22Rv1 (cell line): ENCODE data around the gene ASAP2.

ENCODE experiments used
- H3K27ac ChIP-seq: fragments of 450-650 bp; 2 replicates; pipeline ENCODE4 v1.5.1; 2017
- ZFX ChIP-seq: fragments of 450-650 bp; IDR thresholded peaks from 2 replicates; pipeline ENCODE4 v1.6.1; 2017; ENCODE audit warnings: antibody characterized with exemption, borderline replicate concordance
- TF ChIP-seq, protein P1 (sequence below): fragments of 450-650 bp; IDR thresholded peaks from 2 replicates; pipeline ENCODE4 v1.5.1; 2017; ENCODE audit warnings: mild to moderate bottlenecking

The ASAP2 gene

DNA sequence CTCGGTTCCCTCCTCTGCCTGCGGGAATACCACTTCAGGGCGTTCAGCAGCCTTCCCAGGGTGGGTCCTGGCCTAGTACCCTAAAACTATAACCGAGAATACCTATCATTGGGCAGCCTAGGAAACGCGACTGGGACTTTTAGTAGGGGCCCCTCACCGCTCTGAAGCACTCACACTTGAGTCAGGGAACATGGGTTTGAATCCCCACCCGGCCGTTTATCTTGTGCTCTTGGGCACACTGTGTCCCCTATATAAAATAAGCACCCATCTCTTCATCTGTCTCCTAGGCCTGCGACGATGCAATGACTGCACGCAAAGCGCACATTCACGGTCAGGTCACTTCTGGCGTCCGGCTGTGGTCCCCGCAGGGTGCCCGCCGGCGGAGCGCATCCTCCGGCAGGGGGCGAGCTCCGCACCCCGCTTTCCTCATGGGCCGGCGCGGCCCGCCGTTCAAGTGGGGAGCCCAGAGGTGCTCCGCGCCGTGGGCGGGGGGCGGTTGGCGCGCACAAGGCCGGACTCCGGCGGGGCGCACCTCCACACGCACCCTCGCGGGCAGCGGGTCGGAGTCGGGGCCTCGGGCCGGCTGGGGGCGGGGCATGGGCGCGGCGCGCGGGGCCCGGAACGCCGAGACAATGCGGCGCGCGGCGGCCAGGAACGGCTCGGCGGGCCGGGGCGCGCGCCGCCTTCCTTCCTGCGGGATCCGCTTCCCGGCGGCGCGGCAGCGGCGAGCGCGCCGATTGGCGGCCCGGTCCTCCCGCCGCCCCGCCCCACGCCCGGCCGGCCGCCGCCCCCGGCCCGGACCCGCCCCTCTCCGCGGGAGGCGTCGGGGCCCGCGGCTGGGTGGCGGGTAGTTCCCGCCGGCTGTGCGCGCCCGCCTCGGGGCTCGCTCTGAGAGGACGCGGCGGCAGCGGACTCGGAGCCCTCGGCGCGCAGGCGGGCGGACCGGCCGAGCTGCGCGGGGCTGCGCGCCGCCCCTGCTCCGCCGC is at the start of gene ASAP2:
TSS of gene ASAP2 (plus strand) at position 850 of the 986 bp plus-strand sequence. CDS start 293 bp downstream, outside the sequence.
- H3K27ac ChIP-seq, result peak within 1 kb of the TSS; percentile 73
- TF ChIP-seq, protein P1, sequence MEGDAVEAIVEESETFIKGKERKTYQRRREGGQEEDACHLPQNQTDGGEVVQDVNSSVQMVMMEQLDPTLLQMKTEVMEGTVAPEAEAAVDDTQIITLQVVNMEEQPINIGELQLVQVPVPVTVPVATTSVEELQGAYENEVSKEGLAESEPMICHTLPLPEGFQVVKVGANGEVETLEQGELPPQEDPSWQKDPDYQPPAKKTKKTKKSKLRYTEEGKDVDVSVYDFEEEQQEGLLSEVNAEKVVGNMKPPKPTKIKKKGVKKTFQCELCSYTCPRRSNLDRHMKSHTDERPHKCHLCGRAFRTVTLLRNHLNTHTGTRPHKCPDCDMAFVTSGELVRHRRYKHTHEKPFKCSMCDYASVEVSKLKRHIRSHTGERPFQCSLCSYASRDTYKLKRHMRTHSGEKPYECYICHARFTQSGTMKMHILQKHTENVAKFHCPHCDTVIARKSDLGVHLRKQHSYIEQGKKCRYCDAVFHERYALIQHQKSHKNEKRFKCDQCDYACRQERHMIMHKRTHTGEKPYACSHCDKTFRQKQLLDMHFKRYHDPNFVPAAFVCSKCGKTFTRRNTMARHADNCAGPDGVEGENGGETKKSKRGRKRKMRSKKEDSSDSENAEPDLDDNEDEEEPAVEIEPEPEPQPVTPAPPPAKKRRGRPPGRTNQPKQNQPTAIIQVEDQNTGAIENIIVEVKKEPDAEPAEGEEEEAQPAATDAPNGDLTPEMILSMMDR, result peak; percentile 43
- no peak for TF ChIP-seq ZFX

DNA sequence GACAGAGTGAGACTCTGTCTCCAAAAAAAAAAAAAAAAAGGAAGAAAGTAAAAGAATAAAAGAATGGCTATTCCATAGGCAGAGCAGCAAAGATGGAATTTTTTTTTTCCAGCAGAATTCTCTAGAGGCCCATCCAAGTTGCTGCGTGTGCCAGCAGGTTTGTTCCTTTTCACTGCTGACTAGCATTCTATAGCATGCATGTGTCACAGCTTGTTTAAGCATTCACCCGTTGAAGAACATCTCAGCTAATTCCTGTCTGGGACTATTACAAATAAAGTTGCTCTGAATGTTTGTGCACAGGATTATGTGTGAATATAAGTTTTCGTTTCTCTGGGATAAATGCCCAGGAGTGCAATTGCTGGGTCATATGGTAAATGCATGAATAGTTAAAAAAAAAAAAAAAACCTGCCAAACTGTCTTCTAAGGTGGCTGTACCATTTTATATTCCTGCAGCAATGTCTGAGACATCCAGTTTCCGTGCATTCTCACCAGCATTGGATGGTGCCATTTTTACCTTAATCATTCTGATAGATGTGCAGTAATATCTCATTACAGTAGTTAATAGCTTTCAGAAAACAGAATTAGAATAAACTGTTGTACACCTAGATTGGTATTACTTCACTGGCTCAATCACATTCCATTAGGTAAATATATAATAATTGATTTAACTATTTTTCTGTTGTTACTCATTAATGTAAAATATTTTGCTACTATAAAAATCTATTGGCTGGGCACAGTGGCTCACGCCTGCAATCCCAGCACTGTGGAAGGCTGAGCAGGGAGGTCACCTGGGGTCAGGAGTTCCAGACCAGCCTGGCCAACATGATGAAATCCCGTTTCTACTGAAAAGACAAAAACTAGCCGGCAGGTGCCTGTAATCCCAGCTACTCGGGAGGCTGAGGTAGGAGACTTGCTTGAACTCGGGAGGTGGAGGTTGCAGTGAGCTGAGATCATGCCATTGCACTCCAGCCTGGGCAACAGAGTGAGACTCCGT is 47.5 kb upstream of the ASAP2 start:
- no peak overlapping the region for H3K27ac ChIP-seq
- TF ChIP-seq, protein P1, result no peak
- TF ChIP-seq ZFX, result no peak

DNA sequence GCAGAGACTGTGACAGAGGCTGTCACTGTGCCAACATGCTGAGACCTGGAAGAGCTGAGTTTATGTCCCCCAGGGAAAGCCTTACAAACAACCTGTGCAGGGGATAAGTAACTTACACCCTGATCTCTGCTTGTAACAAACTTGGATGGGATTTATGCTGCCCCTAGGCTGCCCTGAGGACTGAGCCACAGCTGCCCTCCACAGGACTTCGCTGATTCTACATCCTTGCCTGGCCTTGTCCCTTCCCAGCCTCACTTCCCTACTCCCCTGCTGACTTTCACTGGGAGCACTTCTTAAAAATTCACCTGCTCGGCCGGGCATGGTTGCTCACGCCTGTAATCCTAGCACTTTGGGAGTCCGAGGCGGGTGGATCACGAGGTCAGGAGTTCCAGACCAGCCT is 45.9 kb upstream of the ASAP2 start:
- no peak for TF ChIP-seq ZFX
- TF ChIP-seq, protein P1, result no peak
- H3K27ac ChIP-seq, result no peak overlapping the region

DNA sequence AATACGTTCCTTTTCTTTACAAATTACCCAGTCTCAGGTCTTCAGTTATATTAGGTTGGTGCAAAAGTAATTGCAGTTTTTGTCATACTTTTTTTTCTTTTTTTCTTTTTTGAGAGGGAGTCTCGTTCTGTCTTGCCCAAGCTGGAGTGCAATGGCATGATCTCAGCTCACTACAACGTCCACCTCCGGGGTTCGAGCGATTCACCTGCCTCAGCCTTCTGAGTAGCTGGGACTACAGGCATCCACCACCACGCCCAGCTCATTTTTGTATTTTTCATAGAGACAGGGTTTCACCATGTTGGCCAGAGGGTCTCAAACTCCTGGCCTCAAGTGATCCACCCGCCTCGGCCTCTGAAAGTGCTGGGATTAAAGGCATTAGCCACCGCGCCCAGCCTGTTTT is 43.8 kb upstream of the ASAP2 start:
- no peak for TF ChIP-seq ZFX
- TF ChIP-seq, protein P1, result no peak
- no peak overlapping the region for H3K27ac ChIP-seq

DNA sequence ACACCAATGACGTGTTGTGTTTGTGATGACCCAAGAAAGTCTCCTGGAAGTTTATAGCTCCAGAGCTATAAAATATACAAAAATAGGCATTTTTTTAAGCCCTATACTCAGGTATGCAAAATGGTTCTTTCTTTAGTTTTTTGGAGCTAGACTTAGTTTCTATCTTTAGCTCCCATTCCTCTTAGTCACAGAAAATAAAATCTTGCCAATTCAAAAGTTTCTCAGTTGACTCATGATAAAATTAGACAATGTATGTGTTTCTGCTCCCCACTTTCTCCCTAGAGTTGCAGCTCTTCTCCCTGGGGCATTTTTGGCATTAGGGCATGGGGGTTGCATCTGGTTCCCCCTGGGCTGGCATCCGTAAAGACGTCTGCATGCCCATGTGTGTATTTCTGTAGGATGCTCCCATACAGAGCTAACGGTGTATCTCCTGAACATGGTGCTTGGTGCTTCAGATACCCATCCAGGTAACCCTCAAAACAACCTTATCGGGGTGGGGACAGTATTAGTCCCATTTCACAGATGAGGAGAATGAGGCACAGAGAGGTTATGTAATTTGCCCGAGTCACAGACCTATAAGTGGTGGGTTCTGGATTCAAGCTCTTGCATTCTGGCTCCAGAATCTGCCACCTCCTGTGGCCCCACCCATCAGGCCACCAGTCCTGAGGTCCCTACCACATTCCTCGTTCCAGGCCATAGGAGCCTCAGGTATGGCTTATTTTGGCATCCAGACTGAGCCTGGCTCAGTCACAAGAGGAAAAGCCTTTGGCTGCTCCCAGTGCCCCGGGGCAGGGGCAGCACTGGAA is 43.1 kb upstream of the ASAP2 start:
- H3K27ac ChIP-seq, result no peak overlapping the region
- no peak for TF ChIP-seq ZFX

DNA sequence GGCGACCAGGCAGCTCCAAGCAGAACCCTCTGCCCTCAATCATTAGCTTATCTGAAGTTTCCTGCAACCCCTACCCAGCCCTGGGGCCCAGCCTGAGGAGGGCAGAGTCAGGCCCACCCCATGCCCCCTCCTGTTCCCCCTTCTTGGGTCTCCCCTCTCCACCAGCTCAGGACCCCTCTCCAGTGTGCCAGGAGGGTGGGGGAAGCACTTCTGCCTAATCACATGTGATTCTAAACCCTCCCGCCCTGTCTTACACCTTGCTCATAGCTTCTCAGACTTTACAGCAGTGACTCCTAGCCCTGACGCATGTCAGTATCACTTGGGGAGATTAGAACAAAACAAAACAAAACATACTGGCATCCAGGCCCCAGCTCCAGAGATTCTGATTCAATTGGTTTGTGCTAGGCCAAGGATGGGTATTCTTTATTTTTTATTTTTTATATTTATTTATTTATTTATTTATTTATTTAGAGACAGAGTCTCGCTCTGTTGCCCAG is 42.5 kb upstream of the ASAP2 start:
- TF ChIP-seq ZFX, result no peak
- TF ChIP-seq, protein P1, result no peak
- no peak overlapping the region for H3K27ac ChIP-seq

DNA sequence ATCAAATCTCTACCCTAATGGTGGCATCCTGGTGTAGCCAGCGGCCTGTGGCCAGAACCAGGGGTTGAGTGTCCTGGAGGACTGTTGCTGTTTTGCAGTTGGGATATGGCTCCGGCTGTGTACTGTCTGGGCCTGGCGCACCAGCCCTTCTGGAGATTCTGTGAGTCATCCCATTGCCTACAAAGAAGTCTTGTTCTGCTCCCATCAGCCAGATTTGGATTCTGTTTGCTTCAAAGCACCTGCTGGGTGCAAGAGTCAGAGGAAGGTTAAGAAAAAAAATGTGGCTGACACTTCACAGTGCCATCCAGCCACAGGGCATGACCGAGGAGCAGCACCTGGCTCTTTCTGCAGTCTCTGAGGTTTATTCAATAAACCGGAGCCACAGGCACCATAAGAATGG is 41.0 kb upstream of the ASAP2 start:
- no peak overlapping the region for H3K27ac ChIP-seq
- TF ChIP-seq ZFX, result no peak
- TF ChIP-seq, protein P1, result no peak
